C4-2B (cell line): ENCODE data around the gene ZNF169.

Experiments used
- H3K27ac ChIP-seq: fragments of 450-650 bp; 2 replicates; pipeline ENCODE4 v1.5.1; 2017
- ZFX ChIP-seq: fragments of 450-650 bp; IDR thresholded peaks from 2 replicates; pipeline ENCODE4 v1.6.1; 2017
- TF ChIP-seq, protein P1 (sequence below): fragments of 450-650 bp; conservative IDR thresholded peaks from 2 replicates; pipeline ENCODE4 v1.5.1; 2017; ENCODE audit warnings: mild to moderate bottlenecking

Gene ZNF169

GRCh38 chr9:94277885-94278536 lies 18.9 kb downstream of the ZNF169 start:
- H3K27ac ChIP-seq = no peak overlapping the region
- TF ChIP-seq ZFX = no peak
- TF ChIP-seq, protein P1, sequence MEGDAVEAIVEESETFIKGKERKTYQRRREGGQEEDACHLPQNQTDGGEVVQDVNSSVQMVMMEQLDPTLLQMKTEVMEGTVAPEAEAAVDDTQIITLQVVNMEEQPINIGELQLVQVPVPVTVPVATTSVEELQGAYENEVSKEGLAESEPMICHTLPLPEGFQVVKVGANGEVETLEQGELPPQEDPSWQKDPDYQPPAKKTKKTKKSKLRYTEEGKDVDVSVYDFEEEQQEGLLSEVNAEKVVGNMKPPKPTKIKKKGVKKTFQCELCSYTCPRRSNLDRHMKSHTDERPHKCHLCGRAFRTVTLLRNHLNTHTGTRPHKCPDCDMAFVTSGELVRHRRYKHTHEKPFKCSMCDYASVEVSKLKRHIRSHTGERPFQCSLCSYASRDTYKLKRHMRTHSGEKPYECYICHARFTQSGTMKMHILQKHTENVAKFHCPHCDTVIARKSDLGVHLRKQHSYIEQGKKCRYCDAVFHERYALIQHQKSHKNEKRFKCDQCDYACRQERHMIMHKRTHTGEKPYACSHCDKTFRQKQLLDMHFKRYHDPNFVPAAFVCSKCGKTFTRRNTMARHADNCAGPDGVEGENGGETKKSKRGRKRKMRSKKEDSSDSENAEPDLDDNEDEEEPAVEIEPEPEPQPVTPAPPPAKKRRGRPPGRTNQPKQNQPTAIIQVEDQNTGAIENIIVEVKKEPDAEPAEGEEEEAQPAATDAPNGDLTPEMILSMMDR = no peak

- TF ChIP-seq ZFX = no peak
- TF ChIP-seq, protein P1 = no peak
- H3K27ac ChIP-seq = no peak overlapping the region
Observed at GRCh38 chr9:94280409-94280989, 21.4 kb downstream of the ZNF169 start.

DNA sequence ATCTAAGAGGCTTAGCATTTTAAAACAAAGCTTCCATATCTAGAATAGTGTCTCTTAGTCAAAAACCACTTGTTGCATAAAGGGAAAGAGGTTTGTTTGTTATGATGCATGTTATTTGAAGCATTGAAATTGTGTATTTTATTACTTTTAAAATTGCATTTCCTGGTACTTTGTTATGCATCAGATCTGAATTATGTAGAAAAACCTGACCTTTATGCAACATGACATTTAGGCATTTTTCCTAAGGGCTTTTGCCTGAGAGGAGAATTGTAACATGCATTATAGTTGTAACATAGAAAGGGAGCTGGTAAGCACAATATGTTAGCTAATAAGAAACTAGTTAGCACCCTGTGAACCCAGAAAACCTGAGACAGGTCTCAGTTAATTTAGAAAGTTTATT lies 22.0 kb downstream of the ZNF169 start:
- TF ChIP-seq, protein P1 = no peak
- TF ChIP-seq ZFX = no peak
- no peak overlapping the region for H3K27ac ChIP-seq

GRCh38 chr9:94286116-94286515 lies 27.0 kb downstream of the ZNF169 start:
- no peak for TF ChIP-seq ZFX
- TF ChIP-seq, protein P1 = no peak

DNA sequence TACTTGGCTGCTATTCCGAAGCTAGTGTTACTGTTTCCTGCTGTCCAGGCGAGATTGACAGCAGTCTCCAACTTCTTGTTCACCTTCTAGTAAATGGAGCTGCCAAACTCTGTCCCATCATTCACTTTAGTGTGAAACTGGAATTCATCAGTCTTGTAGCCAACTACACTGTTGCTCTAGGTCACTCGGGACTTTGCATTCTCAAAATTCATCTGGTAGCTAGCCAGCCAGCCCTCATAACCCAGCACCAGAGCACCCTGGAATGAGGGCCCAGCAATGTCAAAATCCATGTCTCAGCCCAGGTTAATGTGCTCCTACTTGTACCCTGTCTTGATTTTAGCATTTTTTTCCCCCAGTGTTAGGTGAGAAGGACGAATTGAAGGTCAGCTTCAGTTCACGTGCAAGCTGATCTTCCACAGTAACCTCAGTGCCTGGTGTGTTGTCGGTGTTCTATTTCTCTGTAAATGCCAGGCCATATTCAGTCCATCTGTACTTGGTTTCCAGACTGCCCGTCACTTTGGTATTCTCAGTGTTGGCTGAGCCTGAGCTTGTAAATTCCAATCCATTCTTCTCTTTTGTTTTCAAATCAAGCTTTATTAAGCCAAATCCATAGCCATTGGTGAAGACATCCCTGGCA lies 28.9 kb downstream of the ZNF169 start:
- TF ChIP-seq, protein P1 = no peak
- TF ChIP-seq ZFX = no peak
- no peak overlapping the region for H3K27ac ChIP-seq

More at GRCh38 chr9:94286116-94286515, 27.0 kb downstream of the ZNF169 start:
- H3K27ac ChIP-seq = no peak overlapping the region

DNA sequence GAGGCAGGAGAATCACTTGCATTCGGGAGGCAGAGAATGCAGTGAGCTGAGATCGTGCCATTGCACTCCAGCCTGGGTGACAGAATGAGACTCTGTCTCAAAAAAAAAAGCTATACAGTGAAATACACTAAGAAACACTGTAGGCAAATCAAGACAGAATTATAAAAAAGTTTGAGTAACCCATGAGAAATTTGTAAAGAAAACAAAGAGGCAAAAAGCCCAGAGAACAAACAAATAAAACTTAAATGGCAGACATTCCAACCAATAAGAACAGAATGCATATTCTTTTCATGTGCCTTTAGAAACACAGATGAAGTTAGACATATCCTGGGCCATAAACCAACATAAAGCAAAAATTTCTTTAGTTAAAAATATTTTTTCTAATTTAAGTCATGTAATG lies 30.6 kb downstream of the ZNF169 start:
- TF ChIP-seq, protein P1 = no peak
- TF ChIP-seq ZFX = no peak

GRCh38 chr9:94298949-94299599 lies 40.0 kb downstream of the ZNF169 start:
- TF ChIP-seq ZFX = no peak
- no peak overlapping the region for H3K27ac ChIP-seq

More for the DNA sequence above, 30.6 kb downstream of the ZNF169 start:
- no peak overlapping the region for H3K27ac ChIP-seq
